NCI-H226 (cell line): ENCODE measurements around the gene NEDD4L.
A peak's percentile ranks its signal among the peaks of the same experiment; 100 is the strongest.

Experiments
- DNase-seq: peaks from one replicate; pipeline ENCODE4 v3.0.0-alpha.2; 2015

NEDD4L gene

GRCh38 chr18:58389745-58390144 is 345.7 kb downstream of the NEDD4L start:
- no peak for DNase-seq

- DNase-seq = no peak
Observed at GRCh38 chr18:58390399-58390798, 346.4 kb downstream of the NEDD4L start.

GRCh38 chr18:58391231-58391825 is 347.3 kb downstream of the NEDD4L start:
- no peak for DNase-seq

DNA sequence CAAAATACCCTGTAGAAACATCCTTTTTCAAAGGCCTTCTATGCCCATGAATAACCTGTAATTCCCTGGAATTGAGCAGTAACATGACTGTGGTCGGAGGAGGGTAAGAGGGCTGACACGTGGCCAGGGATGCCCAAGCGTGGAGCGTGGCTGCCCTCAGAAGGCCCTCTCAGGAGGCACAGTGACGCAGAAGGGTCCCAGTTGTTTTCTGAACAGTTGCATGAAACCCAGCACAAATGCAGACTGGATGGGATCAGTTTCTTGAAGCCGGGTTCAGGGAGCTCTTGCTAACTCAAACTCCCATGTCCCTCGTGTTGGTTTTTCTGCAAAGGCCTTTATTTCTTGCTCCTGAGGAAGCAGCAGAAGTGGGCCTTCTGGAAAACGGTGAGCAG is 347.9 kb downstream of the NEDD4L start:
- DNase-seq = no peak

DNA sequence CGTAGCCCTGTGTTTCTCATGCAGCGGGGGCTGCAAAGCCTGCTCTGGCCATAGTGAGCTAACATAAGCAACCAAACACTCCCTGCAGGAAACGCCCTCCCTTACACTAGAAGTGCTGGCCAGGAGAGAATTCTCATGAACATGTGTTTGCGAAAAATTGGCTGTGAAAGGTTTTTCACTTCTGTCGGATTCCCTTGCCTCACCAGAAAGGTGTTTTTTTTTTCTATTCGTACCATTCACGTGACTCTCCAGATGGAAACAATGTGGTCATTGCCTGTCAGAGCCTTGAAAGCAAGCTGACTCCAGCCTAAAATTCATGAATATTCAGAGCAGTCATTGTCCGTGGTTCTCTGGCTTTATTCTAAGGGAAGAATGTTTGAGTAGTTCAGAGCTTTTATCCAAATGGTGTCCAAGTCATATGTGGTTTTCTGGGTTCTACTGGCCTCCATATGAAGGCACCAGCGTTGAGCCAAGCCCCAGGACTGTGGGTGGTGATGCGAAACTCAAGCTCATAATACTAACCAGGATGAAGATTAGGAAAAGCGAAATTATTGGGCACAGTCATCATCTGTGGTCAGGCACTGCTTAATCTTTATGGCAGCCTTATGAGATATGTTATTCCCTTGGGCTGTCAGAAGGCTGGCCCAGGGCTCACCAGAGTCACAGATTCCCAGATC is 348.4 kb downstream of the NEDD4L start:
- no peak for DNase-seq

DNA sequence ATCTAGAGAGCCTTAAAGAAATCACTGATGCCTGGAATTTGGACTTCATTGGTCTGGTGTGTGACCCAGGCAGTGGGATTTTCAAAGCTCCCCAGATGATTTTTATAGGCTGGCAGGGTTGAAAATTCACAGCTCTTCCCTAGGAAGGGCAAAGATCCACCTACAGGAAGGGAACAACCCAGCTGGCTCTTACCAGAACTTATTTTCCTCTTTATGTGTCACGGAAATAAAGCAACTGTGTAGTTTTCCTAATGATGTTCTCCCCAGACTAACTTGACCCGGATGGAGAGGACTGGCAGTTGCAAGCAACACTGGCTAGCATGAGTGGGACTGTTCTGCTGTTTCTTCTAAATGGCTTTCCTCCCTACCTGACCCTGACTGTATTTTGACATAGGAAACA is 349.3 kb downstream of the NEDD4L start:
- no peak for DNase-seq

GRCh38 chr18:58394046-58394445 is 350.0 kb downstream of the NEDD4L start:
- peak; percentile 27 for DNase-seq

- no peak for DNase-seq
Observed at GRCh38 chr18:58394602-58395425, 350.8 kb downstream of the NEDD4L start.

GRCh38 chr18:58396144-58396543 is 352.1 kb downstream of the NEDD4L start:
- no peak for DNase-seq

GRCh38 chr18:58396966-58397365 is 352.9 kb downstream of the NEDD4L start:
- no peak for DNase-seq

- DNase-seq = no peak
Observed at GRCh38 chr18:58397385-58398132, 353.5 kb downstream of the NEDD4L start.

DNA sequence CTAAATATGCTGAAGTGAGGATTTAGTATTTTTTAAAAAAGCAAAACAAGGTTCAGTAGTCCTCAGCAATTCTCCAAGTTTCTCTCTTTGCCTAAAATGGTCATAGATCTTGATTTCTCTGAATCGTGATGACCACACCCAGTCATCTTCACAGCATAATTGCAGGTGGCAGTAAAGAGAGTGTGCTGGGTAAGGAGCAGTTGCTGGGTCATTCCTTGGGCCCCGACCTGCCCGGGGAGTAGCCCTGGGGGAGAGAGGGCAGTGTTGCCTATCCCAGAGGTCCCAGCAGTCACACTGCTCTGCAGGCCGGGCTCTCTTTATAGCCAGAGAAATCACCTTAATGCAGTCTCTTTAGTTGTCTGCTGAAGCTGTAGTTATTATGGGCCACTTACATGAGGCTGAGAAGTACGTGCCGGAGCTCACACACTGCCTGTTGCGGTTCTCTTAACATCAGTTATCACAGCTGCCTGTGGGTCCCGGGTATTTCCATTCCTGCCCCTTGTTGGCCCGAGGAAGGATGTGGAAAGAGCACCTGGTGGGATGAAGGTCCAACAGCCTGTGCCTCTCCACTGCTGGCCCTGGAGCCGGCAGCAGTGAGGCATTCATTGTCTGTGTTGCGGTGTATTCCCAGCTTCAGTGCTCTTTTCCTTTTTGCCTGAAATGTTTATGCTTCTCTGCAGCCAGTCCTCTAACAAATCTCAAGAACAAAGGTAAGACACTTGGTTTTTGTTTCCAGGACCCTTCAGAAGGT is 354.8 kb downstream of the NEDD4L start:
- DNase-seq = no peak

GRCh38 chr18:58400331-58400870 is 356.4 kb downstream of the NEDD4L start:
- no peak for DNase-seq

GRCh38 chr18:58401191-58401590 is 357.2 kb downstream of the NEDD4L start:
- no peak for DNase-seq

DNA sequence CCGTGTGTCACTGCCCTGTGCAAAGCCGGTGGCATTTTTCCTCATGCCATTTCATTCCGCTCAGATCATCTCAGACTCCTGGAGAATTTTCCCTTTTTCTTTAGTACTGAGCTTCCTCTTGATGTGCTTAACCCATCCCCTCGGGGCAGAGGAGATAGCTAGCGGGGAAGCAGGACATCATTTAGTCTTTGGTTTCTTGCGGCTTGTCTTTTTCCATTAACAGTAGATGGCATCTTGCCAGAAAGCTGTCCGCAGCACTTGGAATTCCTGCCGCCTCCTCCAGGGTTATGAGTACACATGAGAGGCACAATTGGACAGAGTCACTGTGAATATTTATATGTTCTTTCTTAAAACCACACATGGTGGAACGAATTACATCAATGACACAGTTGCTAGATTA is 358.2 kb downstream of the NEDD4L start:
- no peak for DNase-seq

GRCh38 chr18:58402951-58403702 is 359.1 kb downstream of the NEDD4L start:
- no peak for DNase-seq

- no peak for DNase-seq
Observed at GRCh38 chr18:58403799-58404455, 359.9 kb downstream of the NEDD4L start.

- DNase-seq = no peak
Observed at GRCh38 chr18:58405107-58405898, 361.3 kb downstream of the NEDD4L start.

DNA sequence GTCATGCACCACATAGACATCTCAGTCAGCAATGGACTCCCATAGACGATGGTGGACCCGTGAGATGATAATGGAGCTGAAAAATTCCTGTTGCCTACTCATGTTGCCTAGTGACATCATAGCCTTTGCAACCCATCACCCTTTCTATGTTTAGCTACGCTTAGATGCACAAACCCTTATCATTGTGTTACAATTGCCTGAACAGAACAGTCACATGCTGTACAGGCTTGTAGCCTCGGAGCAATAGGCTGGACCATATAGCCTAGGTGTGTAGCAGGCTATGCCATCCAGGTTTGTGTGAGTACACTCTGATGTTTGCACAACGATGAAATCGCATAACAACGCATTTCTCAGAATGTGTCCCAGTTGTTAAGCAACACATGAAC is 363.2 kb downstream of the NEDD4L start:
- DNase-seq = no peak
